Measurements from ENCODE around the gene MGAT4D. TPM values are rescaled to one million over a fixed set of nuclear protein-coding genes. Genes with fewer than 3 reads are reported as not detected.

The MGAT4D gene
- polyA plus RNA-seq, 1 experiment: not detected

DNA sequence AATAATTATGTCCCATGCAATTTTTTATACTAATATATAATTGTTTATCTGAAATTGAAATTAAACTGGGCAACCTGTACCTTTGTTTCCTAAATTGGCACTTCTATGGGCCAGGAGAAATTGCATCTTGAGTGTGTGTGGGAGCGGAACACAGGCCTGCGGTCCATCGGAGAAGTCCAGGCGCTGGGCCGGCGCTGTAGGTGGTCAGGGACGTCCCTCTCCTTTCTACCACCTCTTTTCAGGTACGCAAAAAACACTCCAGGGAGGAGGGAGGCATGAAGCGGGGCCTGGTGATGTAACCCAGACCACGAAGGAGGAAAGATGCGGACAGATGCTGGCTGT lies 717 bp downstream of the MGAT4D start:
- Histone ChIP-seq H3K9me3 (ENCODE audit: control insufficient read depth, insufficient read depth, low read length) (peaks cover 4% of the 10 kb centered on the region; the same call in 1 of the 2 replicates), H3K27me3 (ENCODE audit: control insufficient read depth, insufficient read depth, low read length) (peaks cover 36% of the 10 kb centered on the region), H3K4me3 (ENCODE audit: low read depth, low read length) (no peak overlapping the region), H3K27ac (ENCODE audit: low read depth, low read length) (no peak overlapping the region)
- ChIA-PET CTCF (no interaction called here), POLR2A (no interaction called here)
- no peak for DNase-seq (ENCODE audit: low read depth, low spot score)
- TF ChIP-seq, protein P1, sequence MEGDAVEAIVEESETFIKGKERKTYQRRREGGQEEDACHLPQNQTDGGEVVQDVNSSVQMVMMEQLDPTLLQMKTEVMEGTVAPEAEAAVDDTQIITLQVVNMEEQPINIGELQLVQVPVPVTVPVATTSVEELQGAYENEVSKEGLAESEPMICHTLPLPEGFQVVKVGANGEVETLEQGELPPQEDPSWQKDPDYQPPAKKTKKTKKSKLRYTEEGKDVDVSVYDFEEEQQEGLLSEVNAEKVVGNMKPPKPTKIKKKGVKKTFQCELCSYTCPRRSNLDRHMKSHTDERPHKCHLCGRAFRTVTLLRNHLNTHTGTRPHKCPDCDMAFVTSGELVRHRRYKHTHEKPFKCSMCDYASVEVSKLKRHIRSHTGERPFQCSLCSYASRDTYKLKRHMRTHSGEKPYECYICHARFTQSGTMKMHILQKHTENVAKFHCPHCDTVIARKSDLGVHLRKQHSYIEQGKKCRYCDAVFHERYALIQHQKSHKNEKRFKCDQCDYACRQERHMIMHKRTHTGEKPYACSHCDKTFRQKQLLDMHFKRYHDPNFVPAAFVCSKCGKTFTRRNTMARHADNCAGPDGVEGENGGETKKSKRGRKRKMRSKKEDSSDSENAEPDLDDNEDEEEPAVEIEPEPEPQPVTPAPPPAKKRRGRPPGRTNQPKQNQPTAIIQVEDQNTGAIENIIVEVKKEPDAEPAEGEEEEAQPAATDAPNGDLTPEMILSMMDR (IDR thresholded peaks at IDR 0.05; ENCODE audit: low read depth, low read length): no peak

DNA sequence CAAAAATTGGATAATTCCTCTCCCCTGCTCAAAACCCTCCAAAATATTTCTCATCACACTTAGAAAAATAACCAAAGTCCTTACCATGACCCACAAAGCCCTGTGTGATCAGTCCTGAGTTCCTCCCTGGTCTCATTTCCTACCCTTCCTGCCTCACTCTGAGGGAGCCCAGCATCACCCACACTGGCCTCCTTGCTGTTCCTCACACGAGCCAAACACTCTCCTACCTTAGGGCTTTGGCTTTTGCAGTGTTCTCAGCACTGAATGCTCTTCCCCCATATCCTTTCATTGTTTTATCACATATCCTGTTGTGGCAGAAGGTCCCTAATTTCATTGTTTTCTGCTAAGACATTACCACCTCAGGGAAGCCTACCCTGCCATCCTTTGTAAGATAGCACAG lies 12.2 kb downstream of the MGAT4D start:
- no peak overlapping the region for H3K27ac ChIP-seq (ENCODE audit: low read depth, low read length)
- ChIA-PET POLR2A (no interaction called here), CTCF (no interaction called here)
- peaks cover 6% of the 10 kb centered on the region for H3K27me3 ChIP-seq (ENCODE audit: control insufficient read depth, insufficient read depth, low read length)
- no peaks in the 10 kb centered on the region for H3K9me3 ChIP-seq (ENCODE audit: control insufficient read depth, insufficient read depth, low read length)
- DNase-seq (ENCODE audit: low read depth, low spot score): no peak
- TF ChIP-seq, protein P1 (IDR thresholded peaks at IDR 0.05; ENCODE audit: low read depth, low read length): no peak
- H3K4me3 ChIP-seq (ENCODE audit: low read depth, low read length): no peak overlapping the region

DNA sequence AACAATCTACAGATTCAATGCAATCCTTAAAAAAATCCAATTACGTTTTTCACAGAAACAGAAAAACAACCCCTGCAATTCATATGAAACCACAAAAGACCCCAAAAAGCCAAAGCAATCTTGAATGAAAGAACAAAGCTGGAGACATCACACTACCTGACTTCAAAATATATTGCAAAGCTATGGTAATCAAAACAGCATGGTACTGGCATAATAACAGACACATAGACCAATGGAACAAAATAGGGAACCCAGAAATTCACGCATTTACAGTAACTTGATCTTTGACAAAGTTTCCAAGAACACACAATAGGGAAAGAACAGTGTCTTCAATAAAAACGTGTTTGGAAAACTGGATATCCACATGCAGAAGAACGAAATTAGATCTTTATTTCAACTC lies 14.6 kb downstream of the MGAT4D start:
- H3K27me3 ChIP-seq (ENCODE audit: control insufficient read depth, insufficient read depth, low read length): peaks cover 10% of the 10 kb centered on the region
- ChIA-PET CTCF (no interaction called here), POLR2A (no interaction called here)
- DNase-seq (ENCODE audit: low read depth, low spot score): no peak
- TF ChIP-seq, protein P1 (IDR thresholded peaks at IDR 0.05; ENCODE audit: low read depth, low read length): no peak
- no peak overlapping the region for H3K4me3 ChIP-seq (ENCODE audit: low read depth, low read length)
- H3K27ac ChIP-seq (ENCODE audit: low read depth, low read length): no peak overlapping the region
- no peaks in the 10 kb centered on the region for H3K9me3 ChIP-seq (ENCODE audit: control insufficient read depth, insufficient read depth, low read length)

DNA sequence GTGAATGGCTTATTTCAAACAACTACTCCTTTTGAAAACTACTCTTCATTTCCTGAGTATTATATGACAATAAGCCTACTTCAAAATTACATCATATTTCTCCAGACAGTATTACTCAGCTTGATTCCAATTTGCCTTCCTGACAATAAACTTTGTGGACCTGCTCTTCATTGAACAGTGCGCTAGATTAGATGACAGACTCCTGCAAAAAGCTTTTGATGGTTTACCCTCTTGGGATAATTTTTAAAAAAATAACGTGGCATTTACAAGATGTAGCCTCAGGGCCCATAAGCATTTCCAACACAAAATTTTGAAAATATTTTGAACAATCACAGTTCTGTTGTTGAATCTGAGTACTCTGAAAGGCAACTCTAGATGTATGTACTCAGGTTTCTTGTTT lies 25.9 kb downstream of the MGAT4D start:
- DNase-seq (ENCODE audit: low read depth, low spot score): no peak
- Histone ChIP-seq H3K9me3 (ENCODE audit: control insufficient read depth, insufficient read depth, low read length) (no peaks in the 10 kb centered on the region), H3K4me3 (ENCODE audit: low read depth, low read length) (no peak overlapping the region), H3K27ac (ENCODE audit: low read depth, low read length) (no peak overlapping the region), H3K27me3 (ENCODE audit: control insufficient read depth, insufficient read depth, low read length) (peaks cover 16% of the 10 kb centered on the region)
- ChIA-PET CTCF (no interaction called here), POLR2A (no interaction called here)
- TF ChIP-seq, protein P1 (IDR thresholded peaks at IDR 0.05; ENCODE audit: low read depth, low read length): no peak

DNA sequence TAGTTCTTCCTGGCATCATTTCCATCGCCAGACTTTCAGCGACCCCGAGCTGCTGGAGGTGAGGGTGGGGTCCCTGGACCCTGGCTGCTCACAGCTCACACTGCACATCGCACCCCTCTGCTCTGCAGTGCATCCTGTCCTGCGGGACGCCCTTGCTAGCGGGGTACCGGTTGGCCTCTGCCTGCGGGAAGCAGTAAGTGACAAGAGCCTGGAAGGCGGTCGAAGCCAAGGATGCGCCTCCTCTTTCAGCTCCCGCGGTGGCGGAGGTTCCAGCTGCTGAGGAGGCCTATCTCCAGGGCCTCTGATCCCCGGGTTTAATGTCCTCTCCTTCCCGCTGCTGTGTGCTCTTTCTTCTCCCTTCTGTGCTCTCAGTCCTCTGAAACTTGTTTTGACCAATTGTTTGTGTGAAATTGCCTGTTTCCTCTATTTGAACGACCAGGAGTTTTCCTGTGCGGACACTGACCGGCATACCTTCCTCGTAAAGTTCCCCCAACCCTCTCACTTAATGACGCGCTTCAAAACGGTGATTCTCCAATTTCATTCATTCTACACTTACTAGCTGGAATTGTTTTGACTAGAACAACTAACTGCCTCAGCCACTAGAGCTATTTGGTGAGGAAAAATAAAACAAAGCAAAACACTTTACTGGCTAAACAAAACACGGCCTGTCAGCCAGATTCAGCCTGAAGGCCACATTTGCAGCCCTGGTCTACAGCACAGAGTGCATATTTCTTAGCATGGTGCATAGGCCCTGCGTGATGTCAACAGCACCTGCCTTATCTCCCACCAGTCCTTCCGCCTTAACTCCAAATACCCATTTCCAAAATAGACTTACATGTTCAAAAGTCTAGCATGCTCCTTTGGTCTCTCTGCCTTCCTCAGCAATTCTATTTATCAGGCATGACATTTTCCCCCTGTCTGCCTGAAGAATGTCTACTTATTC lies 28.0 kb downstream of the MGAT4D start:
- POLR2A ChIA-PET: no interaction called here
- no peak for DNase-seq (ENCODE audit: low read depth, low spot score)
- TF ChIP-seq, protein P1 (IDR thresholded peaks at IDR 0.05; ENCODE audit: low read depth, low read length): no peak
- peaks cover 16% of the 10 kb centered on the region for H3K27me3 ChIP-seq (ENCODE audit: control insufficient read depth, insufficient read depth, low read length)
- CTCF ChIA-PET: no interaction called here
- H3K9me3 ChIP-seq (ENCODE audit: control insufficient read depth, insufficient read depth, low read length): no peaks in the 10 kb centered on the region
- H3K27ac ChIP-seq (ENCODE audit: low read depth, low read length): no peak overlapping the region
- H3K4me3 ChIP-seq (ENCODE audit: low read depth, low read length): no peak overlapping the region

All from AG04450 (cell line).